ENCODE data around the gene HTR3E. TPM values are rescaled to one million over a fixed set of nuclear protein-coding genes. Genes with fewer than 3 reads are reported as not detected.
"Not testable (repeated sequence)": the region's sequence is repeated elsewhere in the genome, so short reads cannot be mapped to it uniquely, and the experiment has no call there.

The HTR3E gene
- not detected in 2 replicates for polyA plus RNA-seq (2014; cell fraction: cytosol; rRNA removed)
- not detected in 2 replicates for polyA plus RNA-seq (2014; cell fraction: nucleus; rRNA removed)

- no peak for DNase-seq (ENCODE audit: low spot score)
Observed at GRCh38 chr3:184096811-184097383, at the start of gene HTR3E. HTR3E (plus strand) TSS chr3:184097064; CDS start chr3:184097530, 466 bp downstream.

GRCh38 chr3:184050217-184050847 is 46.5 kb upstream of the HTR3E start:
- DNase-seq (ENCODE audit: low spot score) = no peak

- no peak for DNase-seq (ENCODE audit: low spot score)
Observed at GRCh38 chr3:184052767-184053166, 44.1 kb upstream of the HTR3E start, which contains the start of gene HTR3C. HTR3C (plus strand) TSS chr3:184053047; CDS start chr3:184053081, 34 bp downstream.

GRCh38 chr3:184058029-184058428 is 38.8 kb upstream of the HTR3E start:
- no peak for DNase-seq (ENCODE audit: low spot score)

- DNase-seq (ENCODE audit: low spot score) = no peak
Observed at GRCh38 chr3:184059424-184059823, 37.4 kb upstream of the HTR3E start.

- DNase-seq (ENCODE audit: low spot score) = no peak
Observed at GRCh38 chr3:184062637-184063036, 34.2 kb upstream of the HTR3E start.

GRCh38 chr3:184066211-184066610 is 30.7 kb upstream of the HTR3E start:
- peak; percentile 55 for DNase-seq (ENCODE audit: low spot score)

GRCh38 chr3:184067573-184068055 is 29.2 kb upstream of the HTR3E start:
- no peak for DNase-seq (ENCODE audit: low spot score)

- no peak for DNase-seq (ENCODE audit: low spot score)
Observed at GRCh38 chr3:184068344-184068743, 28.5 kb upstream of the HTR3E start.

- not testable (repeated sequence) for DNase-seq (ENCODE audit: low spot score)
Observed at GRCh38 chr3:184071142-184071541, 25.7 kb upstream of the HTR3E start.

GRCh38 chr3:184073621-184074020 is 23.2 kb upstream of the HTR3E start:
- no peak for DNase-seq (ENCODE audit: low spot score)

GRCh38 chr3:184075901-184076300 is 21.0 kb upstream of the HTR3E start:
- DNase-seq (ENCODE audit: low spot score) = no peak

GRCh38 chr3:184077881-184078280 is 19.0 kb upstream of the HTR3E start:
- DNase-seq (ENCODE audit: low spot score) = no peak

GRCh38 chr3:184078851-184079250 is 18.0 kb upstream of the HTR3E start:
- no peak for DNase-seq (ENCODE audit: low spot score)

- DNase-seq (ENCODE audit: low spot score) = no peak
Observed at GRCh38 chr3:184081116-184081830, 15.6 kb upstream of the HTR3E start.

GRCh38 chr3:184082034-184082433 is 14.8 kb upstream of the HTR3E start:
- no peak for DNase-seq (ENCODE audit: low spot score)

GRCh38 chr3:184082465-184082864 is 14.4 kb upstream of the HTR3E start:
- no peak for DNase-seq (ENCODE audit: low spot score)

GRCh38 chr3:184085389-184085852 is 11.4 kb upstream of the HTR3E start:
- no peak for DNase-seq (ENCODE audit: low spot score)

GRCh38 chr3:184092199-184092598 is 4.7 kb upstream of the HTR3E start:
- no peak for DNase-seq (ENCODE audit: low spot score)

GRCh38 chr3:184097556-184097955 is 692 bp downstream of the HTR3E start:
- no peak for DNase-seq (ENCODE audit: low spot score)

- DNase-seq (ENCODE audit: low spot score) = no peak
Observed at GRCh38 chr3:184099806-184100686, 3.2 kb downstream of the HTR3E start.

Data from SK-N-DZ (cell line).